Adrenal gland (tissue), 12 donors: ENCODE measurements around the gene SMC1B. TPM values are rescaled to one million over a fixed set of nuclear protein-coding genes. Genes with fewer than 3 reads are reported as not detected.

Source experiments
- DNase-seq, 7 donors: peaks; one replicate each; pipeline ENCODE4 v3.0.0-alpha.2; 2019 to 2020
- H3K27ac ChIP-seq, 5 donors: fragments of 200-600 bp; sonication (generic) in 4 of 5; 1 replicate in 3 of 5; 2 replicates in 2 of 5; pipeline versions ENCODE4 v1.5.1 to v1.8.0; 2016 to 2020; ENCODE audit warnings: mild to moderate bottlenecking in 1 of 5
- H3K27me3 ChIP-seq: fragments of 200-600 bp; 2 replicates; pipeline ENCODE4 v1.8.0; 2021
- H3K36me3 ChIP-seq, 2 donors: fragments of 200-600 bp; replicated peaks in 1 of 2; 1 replicate in 1 of 2; 2 replicates in 1 of 2; pipeline versions ENCODE4 v1.5.1 to v1.8.0; 2018 to 2022
- H3K4me1 ChIP-seq, 2 donors: fragments of 200-600 bp; replicated peaks in 1 of 2; 1 replicate in 1 of 2; 2 replicates in 1 of 2; pipeline versions ENCODE4 v1.5.1 to v1.8.0; 2018 to 2021
- H3K4me3 ChIP-seq, 4 donors: fragments of 200-600 bp; sonication (generic) in 3 of 4; one replicate each; pipeline ENCODE4 v1.5.1; 2016 to 2018
- H3K9me3 ChIP-seq, 3 donors: fragments of 200-600 bp; sonication (generic) in 1 of 3; replicated peaks in 1 of 3; 1 replicate in 2 of 3; 2 replicates in 1 of 3; pipeline versions ENCODE4 v1.5.1 to v1.8.0; 2016 to 2021
- POLR2A ChIP-seq, 2 donors: fragments of 450-650 bp; IDR thresholded peaks; one replicate each; pipeline ENCODE4 v1.6.1; 2017; ENCODE audit warnings: antibody characterized with exemption in 2 of 2, mild to moderate bottlenecking in 2 of 2, moderate library complexity in 1 of 2
- WGBS, 4 donors: extraction: QIAGEN DNeasy Blood & Tissue Kit in 2 of 4; methylation state at CpG; one replicate each; pipeline versions ENCODE4 v1.1.5 to v1.1.7; 2013 to 2017; 5-methylcytosine and 5-hydroxymethylcytosine counted together
- intact Hi-C, 2 donors: fragments of 100-400 bp; cut with DNase I; formaldehyde crosslinking; loops; one replicate each; pipeline versions ENCODE4 v1.14.1 to v1.15.0; 2022 to 2023
- polyA plus RNA-seq, 3 donors: library from polyadenylated mRNA; stranded (reverse); fragments of 200-250 nt in 2 of 3; fragments of 350-450 nt in 1 of 3; fragmentation: Illumina TruSeq in 1 of 3; extraction: RNeasy Lipid Tissue Mini Kit (QIAGEN cat#74804) in 1 of 3; gene quantifications; one replicate each; pipeline ENCODE4 v1.2.3, GENCODE V29; 2013 to 2014
- total RNA-seq, 9 donors: library from RNA; depleted of rRNA in 4 of 9; stranded (reverse); fragments of >200 nt in 4 of 9; fragments of 120-200 nt in 1 of 9; fragmentation: NEBNext Ultra II Directional in 1 of 9; extraction: Animal tissue kit (Norgen Biotek cat#: 25700) in 1 of 9; gene quantifications; one replicate each; pipeline versions ENCODE4 v1.1.0 to v1.2.4, GENCODE V29; 2013 to 2023
- TF ChIP-seq, protein P1 (sequence below), 6 experiments: fragments of 450-650 bp in 4 of 6; fragments of 200-600 bp in 2 of 6; sonication (generic) in 1 of 6; IDR thresholded peaks; 1 replicate in 5 of 6; 2 replicates in 1 of 6; pipeline versions ENCODE4 v1.5.1 to v1.8.0; 2016 to 2021; ENCODE audit warnings: antibody characterized with exemption in 6 of 6, mild to moderate bottlenecking in 2 of 6, moderate library complexity in 1 of 6
- donor health status: healthy with polysubstance abuse.
- donor health status: Bipolar disorder and iron deficiency.
- donor health status: DM: yes; HTN: yes; CAD: no.
- donor health status: DM: no; HTN: no; CAD: no.
- donor health status: DM: no; HTN: no; CAD: no.
- donor health status: DM: yes; HTN: yes; CAD: no.

The SMC1B gene
- total and polyA plus RNA-seq, 12 donors, result 0.06 TPM; not detected in 11

DNA sequence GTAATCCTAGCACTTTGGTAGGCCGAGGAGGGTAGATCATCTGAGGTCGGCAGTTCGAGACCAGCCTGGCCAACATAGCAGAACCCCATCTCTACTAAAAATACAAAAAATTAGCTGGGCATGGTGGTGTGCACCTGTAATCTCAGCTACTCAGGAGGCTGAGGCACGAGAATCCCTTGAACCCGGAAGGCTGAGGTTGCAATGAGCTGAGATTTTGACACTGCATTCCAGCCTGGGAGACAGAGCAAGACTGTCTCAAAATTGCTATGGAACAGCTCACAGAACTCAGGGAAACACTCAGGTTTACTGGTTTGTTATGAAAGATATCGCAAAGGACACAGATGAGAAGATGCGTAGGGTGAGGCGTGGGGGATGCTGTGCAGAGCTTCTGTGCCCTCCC lies 101.0 kb downstream of the SMC1B start:
- Histone ChIP-seq H3K9me3 (no peaks in the 10 kb centered on the region), H3K4me3 (no peak overlapping the region), H3K27me3 (no peaks in the 10 kb centered on the region), H3K27ac (no peak overlapping the region), H3K36me3 (no peaks in the 10 kb centered on the region), H3K4me1 (peaks cover 7 to 16% of the 10 kb centered on the region in 2 donors)
- intact Hi-C loops, result no loop called here
- DNase-seq, result no peak
- WGBS, 4 donors, result 82 to 91% (median 90%) methylated on average over 8 of the region's 8 CpGs
- TF ChIP-seq POLR2A (IDR thresholded peaks at IDR 0.05), result no peak
- TF ChIP-seq, protein P1, sequence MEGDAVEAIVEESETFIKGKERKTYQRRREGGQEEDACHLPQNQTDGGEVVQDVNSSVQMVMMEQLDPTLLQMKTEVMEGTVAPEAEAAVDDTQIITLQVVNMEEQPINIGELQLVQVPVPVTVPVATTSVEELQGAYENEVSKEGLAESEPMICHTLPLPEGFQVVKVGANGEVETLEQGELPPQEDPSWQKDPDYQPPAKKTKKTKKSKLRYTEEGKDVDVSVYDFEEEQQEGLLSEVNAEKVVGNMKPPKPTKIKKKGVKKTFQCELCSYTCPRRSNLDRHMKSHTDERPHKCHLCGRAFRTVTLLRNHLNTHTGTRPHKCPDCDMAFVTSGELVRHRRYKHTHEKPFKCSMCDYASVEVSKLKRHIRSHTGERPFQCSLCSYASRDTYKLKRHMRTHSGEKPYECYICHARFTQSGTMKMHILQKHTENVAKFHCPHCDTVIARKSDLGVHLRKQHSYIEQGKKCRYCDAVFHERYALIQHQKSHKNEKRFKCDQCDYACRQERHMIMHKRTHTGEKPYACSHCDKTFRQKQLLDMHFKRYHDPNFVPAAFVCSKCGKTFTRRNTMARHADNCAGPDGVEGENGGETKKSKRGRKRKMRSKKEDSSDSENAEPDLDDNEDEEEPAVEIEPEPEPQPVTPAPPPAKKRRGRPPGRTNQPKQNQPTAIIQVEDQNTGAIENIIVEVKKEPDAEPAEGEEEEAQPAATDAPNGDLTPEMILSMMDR (IDR thresholded peaks at IDR 0.05), result no peak

DNA sequence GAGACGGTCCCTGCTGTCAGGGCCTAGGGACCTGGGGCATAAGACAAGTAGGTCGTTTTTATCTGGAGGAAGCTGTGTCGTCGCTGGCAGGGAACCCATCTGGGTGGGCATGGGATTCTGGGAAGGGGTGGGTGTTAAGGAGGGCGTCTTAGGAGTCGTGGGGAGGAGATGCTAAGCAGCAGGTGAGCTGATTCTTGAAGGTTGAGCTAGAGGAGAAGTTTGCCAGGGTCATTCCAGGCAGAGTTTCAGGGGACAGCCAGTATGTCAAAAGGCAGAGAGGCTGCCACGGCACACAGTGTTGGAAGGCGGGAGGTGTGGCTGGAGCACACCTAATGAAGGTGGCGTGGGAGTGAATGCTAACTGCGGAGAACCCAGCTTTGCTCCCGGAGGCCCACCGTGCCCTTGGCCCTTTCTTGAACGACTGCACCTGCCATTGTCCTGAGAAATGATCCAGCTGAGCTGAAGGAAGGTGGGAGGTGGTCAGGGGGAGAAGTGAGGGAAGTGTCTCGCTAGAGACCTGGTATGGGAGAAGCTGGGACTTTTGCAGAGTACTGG lies 102.3 kb downstream of the SMC1B start:
- no peaks in the 10 kb centered on the region for H3K9me3 ChIP-seq
- H3K27ac ChIP-seq, result peak overlapping the region in 1 of 5 donors; percentile 83
- TF ChIP-seq, protein P1 (IDR thresholded peaks at IDR 0.05), result no peak
- no peak for TF ChIP-seq POLR2A (IDR thresholded peaks at IDR 0.05)
- H3K36me3 ChIP-seq, result no peaks in the 10 kb centered on the region
- H3K27me3 ChIP-seq, result no peaks in the 10 kb centered on the region
- intact Hi-C loops, result no loop called here
- peaks cover 7 to 16% of the 10 kb centered on the region in 2 donors for H3K4me1 ChIP-seq
- 62 to 69% (median 65%) methylated on average over 14 of the region's 14 CpGs for WGBS, 4 donors
- H3K4me3 ChIP-seq, result peak overlapping the region in 1 of 4 donors; percentile 95
- no peak for DNase-seq

DNA sequence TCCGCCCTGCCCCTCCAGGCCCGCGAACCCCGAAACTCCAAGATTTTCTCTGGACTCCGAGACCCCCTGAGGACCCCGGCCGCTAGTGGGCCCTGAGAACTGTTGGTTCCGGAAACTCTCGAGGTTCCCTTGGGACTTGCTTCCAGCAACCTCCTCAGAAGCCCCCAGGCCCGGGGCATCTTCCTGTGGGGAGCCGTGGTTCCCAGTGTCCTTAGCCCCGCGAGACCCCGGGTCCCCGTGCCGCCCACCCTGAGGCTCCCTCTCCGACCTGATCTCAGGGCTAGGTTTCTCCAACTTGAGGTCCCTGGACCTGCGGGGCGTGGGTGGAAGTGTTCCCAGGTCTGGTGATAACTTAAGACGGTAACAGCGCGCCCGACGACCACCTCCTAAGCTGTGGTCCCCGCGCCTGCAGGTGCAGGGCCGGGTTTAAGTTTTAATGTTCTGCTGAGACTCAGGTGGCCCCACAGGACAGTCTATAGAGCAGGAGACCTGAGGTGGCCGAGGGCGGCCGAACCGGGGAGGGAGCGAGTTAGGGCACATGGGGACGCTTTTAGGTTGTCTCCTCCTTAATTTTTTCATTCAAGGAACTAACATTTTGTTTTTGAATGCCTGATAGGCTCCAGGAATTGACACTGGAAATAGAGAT lies 102.9 kb downstream of the SMC1B start:
- H3K27me3 ChIP-seq, result no peaks in the 10 kb centered on the region
- peak overlapping the region; percentile 56 to 95 (median 80) for H3K4me3 ChIP-seq
- peaks cover 7 to 16% of the 10 kb centered on the region in 2 donors for H3K4me1 ChIP-seq
- no peaks in the 10 kb centered on the region for H3K9me3 ChIP-seq
- no peak for TF ChIP-seq POLR2A (IDR thresholded peaks at IDR 0.05)
- TF ChIP-seq, protein P1 (IDR thresholded peaks at IDR 0.05), result no peak
- WGBS, 4 donors, result 10 to 57% (median 15%) methylated on average over 6 to 33 of the region's 33 CpGs
- H3K36me3 ChIP-seq, result no peaks in the 10 kb centered on the region
- intact Hi-C loops, result no loop called here
- peak overlapping the region in 3 of 5 donors; percentile 49 to 83 (median 80) for H3K27ac ChIP-seq
- peak in 2 of 7 donors; percentile 36 to 63 for DNase-seq

GRCh38 chr22:45309422-45310227 lies 103.8 kb downstream of the SMC1B start, which contains the start of gene FAM118A:
Gene FAM118A, plus strand, starts transcription at chr22:45309934. Its CDS starts 12,446 bp downstream, at chr22:45322380.
- WGBS, 4 donors, result 1 to 3% (median 1%) methylated on average over 5 to 95 of the region's 95 CpGs
- H3K27ac ChIP-seq, result peak within 1 kb of the TSS in 4 of 5 donors; percentile 41 to 83 (median 64)
- H3K9me3 ChIP-seq, result no peaks in the 10 kb centered on the region
- no peaks in the 10 kb centered on the region for H3K36me3 ChIP-seq
- intact Hi-C loops, result no loop called here
- peak within 1 kb of the TSS; percentile 56 to 95 (median 80) for H3K4me3 ChIP-seq
- TF ChIP-seq, protein P1 (IDR thresholded peaks at IDR 0.05), result peak in 1 of 6 experiments; percentile 17
- TF ChIP-seq POLR2A (IDR thresholded peaks at IDR 0.05), result peak; percentile 31 to 61
- DNase-seq, result peak; percentile 90 to 96 (median 93)
- no peaks in the 10 kb centered on the region for H3K27me3 ChIP-seq
- H3K4me1 ChIP-seq, result peaks cover 7 to 16% of the 10 kb centered on the region in 2 donors
